SK-N-SH (cell line): Measurements from ENCODE around the gene SFPQ. TPM values are rescaled to one million over a fixed set of nuclear protein-coding genes. Genes with fewer than 3 reads are reported as not detected.

ENCODE experiments used
- CTCF ChIA-PET: fragments of 300-600, 350-600 bp; formaldehyde crosslinking; extraction: SDS; loops from one replicate; lab custom pipeline; 2021; lab: Yijun Ruan, JAX
- POLR2A ChIA-PET: fragments of 350-600 bp; sonication (Branson Sonifier 250); formaldehyde crosslinking; extraction: SDS; loops from one replicate; lab custom pipeline; 2020; ENCODE audit warnings: antibody characterized with exemption, inconsistent platforms; lab: Yijun Ruan, JAX
- DNase-seq: peaks from one replicate; pipeline ENCODE4 v3.0.0; 2012
- H2AFZ ChIP-seq: fragments of 200-600 bp; sonication (generic); 2 replicates; pipeline ENCODE4 v1.8.1; 2016; ENCODE audit warnings: antibody characterized with exemption, mild to moderate bottlenecking, low read depth
- H3F3A ChIP-seq: fragments of 200-600 bp; sonication (generic); replicated peaks from 2 replicates; pipeline ENCODE3; 2016; ENCODE audit warnings: antibody characterized with exemption, mild to moderate bottlenecking; ENCODE audit not compliant: insufficient read depth
- H3K27ac ChIP-seq, 2 experiments: fragments of 200-500 bp in 1 of 2; fragments of 200-600 bp in 1 of 2; sonication (Bioruptor generic) in 1 of 2; sonication (generic), shearing (Covaris generic) in 1 of 2; 2 replicates each; pipeline versions ENCODE4 v1.5.1 to v1.6.1; 2014 to 2016; ENCODE audit warnings: low read depth in 2 of 2, inconsistent platforms in 1 of 2, low read length in 1 of 2, mild to moderate bottlenecking in 1 of 2, mixed read lengths in 1 of 2
- H3K27me3 ChIP-seq: fragments of 200-600 bp; sonication (generic), shearing (Covaris generic); 2 replicates; pipeline ENCODE4 v1.6.1; 2016; ENCODE audit warnings: mixed run types; ENCODE audit not compliant: insufficient read depth
- H3K36me3 ChIP-seq, 2 experiments: fragments of 200-500 bp in 1 of 2; fragments of 200-600 bp in 1 of 2; sonication (Bioruptor generic) in 1 of 2; sonication (generic) in 1 of 2; replicated peaks in 1 of 2; 2 replicates each; pipeline versions ENCODE3 to v1.5.1; 2014 to 2016; ENCODE audit warnings: low read length in 1 of 2, mild to moderate bottlenecking in 1 of 2; ENCODE audit not compliant: insufficient read depth in 2 of 2, control insufficient read depth in 1 of 2
- H3K4me1 ChIP-seq, 2 experiments: fragments of 200-500 bp in 1 of 2; fragments of 200-600 bp in 1 of 2; sonication (Bioruptor generic) in 1 of 2; sonication (generic), shearing (Covaris generic) in 1 of 2; 2 replicates each; pipeline versions ENCODE4 v1.5.1 to v1.6.1; 2014 to 2016; ENCODE audit warnings: low read depth in 1 of 2, low read length in 1 of 2, mixed run types in 1 of 2; ENCODE audit not compliant: insufficient read depth in 2 of 2, control insufficient read depth in 1 of 2
- H3K4me2 ChIP-seq: fragments of 200-600 bp; sonication (generic), shearing (Covaris generic); 2 replicates; pipeline ENCODE4 v1.6.1; 2017; ENCODE audit warnings: mixed run types
- H3K4me3 ChIP-seq, 2 experiments: fragments of 200-500 bp in 1 of 2; fragments of 200-600 bp in 1 of 2; sonication (Bioruptor generic) in 1 of 2; sonication (generic), shearing (Covaris generic) in 1 of 2; 2 replicates each; pipeline versions ENCODE4 v1.5.1 to v1.8.1; 2014 to 2016; ENCODE audit warnings: low read depth in 2 of 2, inconsistent platforms in 1 of 2, low read length in 1 of 2, mild to moderate bottlenecking in 1 of 2, mixed read lengths in 1 of 2, moderate library complexity in 1 of 2
- H3K79me2 ChIP-seq: fragments of 200-600 bp; sonication (generic); 2 replicates; pipeline ENCODE4 v1.8.1; 2017; ENCODE audit warnings: mild to moderate bottlenecking; ENCODE audit not compliant: insufficient read depth
- H3K9ac ChIP-seq: fragments of 200-600 bp; sonication (generic); 2 replicates; pipeline ENCODE4 v1.6.1; 2017; ENCODE audit warnings: mixed run types
- H3K9me2 ChIP-seq: fragments of 200-600 bp; sonication (generic); 2 replicates; pipeline ENCODE4 v1.6.1; 2017; ENCODE audit warnings: mixed run types
- H3K9me3 ChIP-seq: fragments of 200-600 bp; sonication (generic); 2 replicates; pipeline ENCODE4 v1.6.1; 2017; ENCODE audit warnings: mixed run types, mild to moderate bottlenecking, moderate library complexity
- H4K20me1 ChIP-seq: fragments of 200-600 bp; sonication (generic); 2 replicates; pipeline ENCODE4 v1.6.1; 2017; ENCODE audit warnings: mild to moderate bottlenecking, mixed run types; ENCODE audit not compliant: insufficient read depth
- ELF1 ChIP-seq: IDR thresholded peaks from 2 replicates; pipeline ENCODE4 v1.4.0; 2012
- EP300 ChIP-seq, 2 experiments: IDR thresholded peaks; 2 replicates each; pipeline versions ENCODE4 v1.4.0 to v1.6.1; 2012; ENCODE audit warnings: borderline replicate concordance in 1 of 2, low read depth in 1 of 2, low read length in 1 of 2
- FOSL2 ChIP-seq: IDR thresholded peaks from 2 replicates; pipeline ENCODE4 v1.4.0; 2012; ENCODE audit warnings: low read depth, mild to moderate bottlenecking, moderate library complexity, borderline replicate concordance
- FOXJ3 ChIP-seq: sonication (generic); formaldehyde crosslinking; IDR thresholded peaks from 2 replicates; pipeline ENCODE4 v1.5.1; 2020; ENCODE audit warnings: mild to moderate bottlenecking, missing genetic modification reagents
- JUND ChIP-seq: IDR thresholded peaks from 2 replicates; pipeline ENCODE4 v1.4.0; 2012
- MAX ChIP-seq: IDR thresholded peaks from 2 replicates; pipeline ENCODE4 v1.4.0; 2012; ENCODE audit warnings: low read depth
- MEF2A ChIP-seq: IDR thresholded peaks from 2 replicates; pipeline ENCODE4 v1.4.0; 2012; ENCODE audit warnings: low read depth, borderline replicate concordance
- NFIC ChIP-seq: IDR thresholded peaks from 2 replicates; pipeline ENCODE4 v1.4.0; 2012; ENCODE audit warnings: borderline replicate concordance
- POLR2AphosphoS5 ChIP-seq: IDR thresholded peaks from 2 replicates; pipeline ENCODE4 v1.6.1; 2012; ENCODE audit warnings: low read depth, low read length
- RAD21 ChIP-seq: IDR thresholded peaks from 2 replicates; pipeline ENCODE4 v1.6.1; 2012; ENCODE audit warnings: mild to moderate bottlenecking, low read length
- RCOR1 ChIP-seq: fragments of 150-350 bp; IDR thresholded peaks from 2 replicates; pipeline ENCODE4 v1.6.1; 2017; ENCODE audit warnings: antibody characterized with exemption, low read length
- TAF1 ChIP-seq: IDR thresholded peaks from 2 replicates; pipeline ENCODE4 v1.6.1; 2012; ENCODE audit warnings: low read depth, mild to moderate bottlenecking, low read length, moderate library complexity, borderline replicate concordance
- TEAD4 ChIP-seq: IDR thresholded peaks from 2 replicates; pipeline ENCODE4 v1.4.0; 2012; ENCODE audit warnings: mild to moderate bottlenecking, borderline replicate concordance; ENCODE audit not compliant: insufficient read depth
- USF2 ChIP-seq: fragments of 150-350 bp; IDR thresholded peaks from 2 replicates; pipeline ENCODE4 v1.6.1; 2017; ENCODE audit warnings: antibody characterized with exemption, low read length, low read depth, borderline replicate concordance
- YY1 ChIP-seq: IDR thresholded peaks from 2 replicates; pipeline ENCODE4 v1.4.0; 2012; ENCODE audit warnings: low read depth, mild to moderate bottlenecking
- WGBS: methylation state at CpG from one replicate; pipeline ENCODE4 v1.1.6; 2017; ENCODE audit warnings: low lambda C conversion rate; 5-methylcytosine and 5-hydroxymethylcytosine counted together
- polyA plus RNA-seq, 3 experiments: library from polyadenylated mRNA; depleted of rRNA; stranded (reverse); fragments of >200 nt; gene quantifications; 2 replicates each; pipeline ENCODE4 v1.2.3, GENCODE V29; 2012
- TF ChIP-seq, protein P1 (sequence below): IDR thresholded peaks from 2 replicates; pipeline ENCODE4 v1.4.0; 2012; ENCODE audit warnings: low read depth, borderline replicate concordance
- TF ChIP-seq, protein P2 (sequence below): fragments of 200-600 bp; sonication (generic); IDR thresholded peaks from 2 replicates; pipeline ENCODE4 v1.6.1; 2017; ENCODE audit warnings: antibody characterized with exemption, mild to moderate bottlenecking, moderate library complexity
- TF ChIP-seq, protein P3 (sequence below): IDR thresholded peaks from 2 replicates; pipeline ENCODE4; 2012
- TF ChIP-seq, protein P4 (sequence below): IDR thresholded peaks from 2 replicates; pipeline ENCODE4 v1.4.0; 2012; ENCODE audit warnings: low read depth, borderline replicate concordance

Gene SFPQ
- polyA plus RNA-seq, 1 of the 3 experiments (the other 2 are of a cell fraction) = 85.6 TPM

DNA sequence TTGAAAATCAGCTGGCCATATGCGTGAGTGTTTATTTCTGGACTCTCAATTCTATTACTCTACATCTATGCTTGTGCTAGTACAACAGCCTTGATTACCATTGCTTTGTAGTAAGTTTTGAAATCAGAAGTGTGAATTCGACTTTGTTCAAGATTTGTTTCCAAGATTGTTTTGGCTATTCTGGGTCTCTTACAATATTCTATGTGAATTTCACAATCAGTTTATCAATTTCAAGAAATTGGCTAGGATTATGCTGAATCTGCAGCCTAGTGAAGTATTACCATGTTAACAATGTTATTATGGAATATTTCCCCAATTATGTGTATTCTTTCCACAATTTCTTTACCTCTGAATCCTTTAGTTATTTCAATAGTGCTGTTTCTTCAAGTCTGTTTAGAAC is 19.5 kb downstream of the SFPQ start:
- no peak overlapping the region for H2AFZ ChIP-seq
- TF ChIP-seq JUND = peak; percentile 32; the same call in 1 of the 2 replicates
- TF ChIP-seq POLR2AphosphoS5 = no peak
- peaks cover 31 to 37% of the 10 kb centered on the region in 2 experiments for H3K36me3 ChIP-seq
- H3K9me2 ChIP-seq = no peaks in the 10 kb centered on the region; the same call in 1 of the 2 replicates
- no peak overlapping the region for H3K4me2 ChIP-seq
- 72% methylated on average over 2 of the region's 2 CpGs for WGBS
- H3K4me3 ChIP-seq = no peak overlapping the region
- no peak overlapping the region for H3K27ac ChIP-seq
- no peaks in the 10 kb centered on the region for H3K27me3 ChIP-seq
- POLR2A ChIA-PET = no interaction called here
- CTCF ChIA-PET = interaction anchor here (1.6 kb wide), 1 partner anchor 320 kb away, joined by 5 read pairs; no protein-coding TSS in a partner anchor
- no peaks in the 10 kb centered on the region for H3K9me3 ChIP-seq
- H3K79me2 ChIP-seq = peaks cover 11% of the 10 kb centered on the region
- H3F3A ChIP-seq = peaks cover 52% of the 10 kb centered on the region
- H3K4me1 ChIP-seq = no peaks in the 10 kb centered on the region; a peak in 1 of 4 replicates
- H3K9ac ChIP-seq = no peak overlapping the region
- H4K20me1 ChIP-seq = peaks cover 48% of the 10 kb centered on the region
- DNase-seq = no peak

DNA sequence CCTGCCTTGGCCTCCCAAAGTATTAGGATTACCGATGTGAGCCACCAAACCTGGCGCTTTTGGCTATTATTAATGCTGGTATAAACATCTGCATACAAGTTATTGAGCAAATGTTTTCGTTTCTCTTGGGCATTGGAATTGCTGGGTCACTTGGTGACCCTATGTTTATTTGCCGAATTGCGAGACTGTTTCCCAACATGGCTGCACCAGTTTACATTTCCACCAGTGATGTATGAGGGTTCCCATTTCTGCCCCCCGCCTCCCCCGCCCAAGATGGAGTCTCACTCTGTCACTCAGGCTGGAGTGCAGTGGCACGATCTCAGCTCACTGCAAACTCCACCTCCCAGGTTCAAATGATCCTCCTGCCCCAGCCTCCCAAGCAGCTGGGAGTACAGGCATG is 20.9 kb downstream of the SFPQ start:
- no peaks in the 10 kb centered on the region for H3K4me1 ChIP-seq
- no peak overlapping the region for H3K4me2 ChIP-seq
- CTCF ChIA-PET = interaction anchor here (1.5 to 1.6 kb wide), 2 partner anchors 19 to 319 kb away, joined by 4 to 5 read pairs; no protein-coding TSS in a partner anchor
- TF ChIP-seq TAF1 (no peak), EP300 (IDR thresholded peaks at IDR 0.05; ENCODE audit: borderline replicate concordance in 1 of 2, low read depth in 1 of 2, low read length in 1 of 2) (no peak), MAX (no peak), FOXJ3 (CRISPR knock-in tag) (no peak), NFIC (no peak), ELF1 (no peak), MEF2A (no peak), TEAD4 (no peak), USF2 (no peak), YY1 (no peak), RAD21 (no peak), POLR2AphosphoS5 (no peak), RCOR1 (no peak), FOSL2 (no peak)
- TF ChIP-seq, protein P1, sequence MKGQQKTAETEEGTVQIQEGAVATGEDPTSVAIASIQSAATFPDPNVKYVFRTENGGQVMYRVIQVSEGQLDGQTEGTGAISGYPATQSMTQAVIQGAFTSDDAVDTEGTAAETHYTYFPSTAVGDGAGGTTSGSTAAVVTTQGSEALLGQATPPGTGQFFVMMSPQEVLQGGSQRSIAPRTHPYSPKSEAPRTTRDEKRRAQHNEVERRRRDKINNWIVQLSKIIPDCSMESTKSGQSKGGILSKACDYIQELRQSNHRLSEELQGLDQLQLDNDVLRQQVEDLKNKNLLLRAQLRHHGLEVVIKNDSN = no peak
- TF ChIP-seq, protein P2, sequence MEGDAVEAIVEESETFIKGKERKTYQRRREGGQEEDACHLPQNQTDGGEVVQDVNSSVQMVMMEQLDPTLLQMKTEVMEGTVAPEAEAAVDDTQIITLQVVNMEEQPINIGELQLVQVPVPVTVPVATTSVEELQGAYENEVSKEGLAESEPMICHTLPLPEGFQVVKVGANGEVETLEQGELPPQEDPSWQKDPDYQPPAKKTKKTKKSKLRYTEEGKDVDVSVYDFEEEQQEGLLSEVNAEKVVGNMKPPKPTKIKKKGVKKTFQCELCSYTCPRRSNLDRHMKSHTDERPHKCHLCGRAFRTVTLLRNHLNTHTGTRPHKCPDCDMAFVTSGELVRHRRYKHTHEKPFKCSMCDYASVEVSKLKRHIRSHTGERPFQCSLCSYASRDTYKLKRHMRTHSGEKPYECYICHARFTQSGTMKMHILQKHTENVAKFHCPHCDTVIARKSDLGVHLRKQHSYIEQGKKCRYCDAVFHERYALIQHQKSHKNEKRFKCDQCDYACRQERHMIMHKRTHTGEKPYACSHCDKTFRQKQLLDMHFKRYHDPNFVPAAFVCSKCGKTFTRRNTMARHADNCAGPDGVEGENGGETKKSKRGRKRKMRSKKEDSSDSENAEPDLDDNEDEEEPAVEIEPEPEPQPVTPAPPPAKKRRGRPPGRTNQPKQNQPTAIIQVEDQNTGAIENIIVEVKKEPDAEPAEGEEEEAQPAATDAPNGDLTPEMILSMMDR = no peak
- TF ChIP-seq, protein P3, sequence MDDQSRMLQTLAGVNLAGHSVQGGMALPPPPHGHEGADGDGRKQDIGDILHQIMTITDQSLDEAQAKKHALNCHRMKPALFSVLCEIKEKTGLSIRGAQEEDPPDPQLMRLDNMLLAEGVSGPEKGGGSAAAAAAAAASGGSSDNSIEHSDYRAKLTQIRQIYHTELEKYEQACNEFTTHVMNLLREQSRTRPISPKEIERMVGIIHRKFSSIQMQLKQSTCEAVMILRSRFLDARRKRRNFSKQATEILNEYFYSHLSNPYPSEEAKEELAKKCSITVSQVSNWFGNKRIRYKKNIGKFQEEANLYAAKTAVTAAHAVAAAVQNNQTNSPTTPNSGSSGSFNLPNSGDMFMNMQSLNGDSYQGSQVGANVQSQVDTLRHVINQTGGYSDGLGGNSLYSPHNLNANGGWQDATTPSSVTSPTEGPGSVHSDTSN = no peak
- TF ChIP-seq, protein P4, sequence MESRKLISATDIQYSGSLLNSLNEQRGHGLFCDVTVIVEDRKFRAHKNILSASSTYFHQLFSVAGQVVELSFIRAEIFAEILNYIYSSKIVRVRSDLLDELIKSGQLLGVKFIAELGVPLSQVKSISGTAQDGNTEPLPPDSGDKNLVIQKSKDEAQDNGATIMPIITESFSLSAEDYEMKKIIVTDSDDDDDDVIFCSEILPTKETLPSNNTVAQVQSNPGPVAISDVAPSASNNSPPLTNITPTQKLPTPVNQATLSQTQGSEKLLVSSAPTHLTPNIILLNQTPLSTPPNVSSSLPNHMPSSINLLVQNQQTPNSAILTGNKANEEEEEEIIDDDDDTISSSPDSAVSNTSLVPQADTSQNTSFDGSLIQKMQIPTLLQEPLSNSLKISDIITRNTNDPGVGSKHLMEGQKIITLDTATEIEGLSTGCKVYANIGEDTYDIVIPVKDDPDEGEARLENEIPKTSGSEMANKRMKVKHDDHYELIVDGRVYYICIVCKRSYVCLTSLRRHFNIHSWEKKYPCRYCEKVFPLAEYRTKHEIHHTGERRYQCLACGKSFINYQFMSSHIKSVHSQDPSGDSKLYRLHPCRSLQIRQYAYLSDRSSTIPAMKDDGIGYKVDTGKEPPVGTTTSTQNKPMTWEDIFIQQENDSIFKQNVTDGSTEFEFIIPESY = no peak
- TF ChIP-seq, all 33 proteins: peak for 0
- no peaks in the 10 kb centered on the region for H3K9me3 ChIP-seq
- no peak for DNase-seq
- no peak overlapping the region for H2AFZ ChIP-seq
- peaks cover 16 to 23% of the 10 kb centered on the region in 2 experiments for H3K36me3 ChIP-seq
- no peak overlapping the region for H3K9ac ChIP-seq
- POLR2A ChIA-PET = no interaction called here
- H3F3A ChIP-seq = peaks cover 37% of the 10 kb centered on the region
- no peak overlapping the region for H3K27ac ChIP-seq
- no peaks in the 10 kb centered on the region for H3K79me2 ChIP-seq
- H3K9me2 ChIP-seq = no peaks in the 10 kb centered on the region
- peaks cover 33% of the 10 kb centered on the region for H4K20me1 ChIP-seq
- H3K27me3 ChIP-seq = no peaks in the 10 kb centered on the region
- H3K4me3 ChIP-seq = no peak overlapping the region
- 79% methylated on average over 8 of the region's 8 CpGs for WGBS
